Vagina (tissue), 2 donors: Measurements from ENCODE around the gene CBLB. TPM values are rescaled to one million over a fixed set of nuclear protein-coding genes. Genes with fewer than 3 reads are reported as not detected.

Experiments
- DNase-seq, 2 donors: peaks; one replicate each; pipeline ENCODE4 v3.0.0-alpha.2; 2017; ENCODE audit errors: extremely low spot score in 2 of 2
- H3K27ac ChIP-seq: fragments of 200-600 bp; sonication (generic); one replicate; pipeline ENCODE4 v1.5.1; 2019
- H3K27me3 ChIP-seq: fragments of 200-600 bp; sonication (generic); one replicate; pipeline ENCODE4 v1.5.1; 2019
- H3K36me3 ChIP-seq, 2 donors: fragments of 200-600 bp; sonication (generic); one replicate each; pipeline ENCODE4 v1.5.1; 2017 to 2019
- H3K4me1 ChIP-seq: fragments of 200-600 bp; sonication (generic); one replicate; pipeline ENCODE4 v1.5.1; 2019
- H3K4me3 ChIP-seq, 2 donors: fragments of 200-600 bp; sonication (generic); 1 replicate in 1 of 2; 2 replicates in 1 of 2; pipeline ENCODE4 v1.5.1; 2016 to 2019
- H3K9me3 ChIP-seq: fragments of 200-600 bp; sonication (generic); one replicate; pipeline ENCODE4 v1.5.1; 2019
- CTCF ChIP-seq, 3 experiments: fragments of 450-650 bp in 2 of 3; fragments of 200-600 bp in 1 of 3; sonication (generic) in 1 of 3; IDR thresholded peaks; one replicate each; pipeline ENCODE4 v1.5.1; 2017 to 2019; ENCODE audit warnings: antibody characterized with exemption in 3 of 3, mild to moderate bottlenecking in 2 of 3, moderate library complexity in 2 of 3
- POLR2A ChIP-seq, 2 donors: fragments of 450-650 bp; IDR thresholded peaks; one replicate each; pipeline ENCODE4 v1.6.1; 2017; ENCODE audit warnings: antibody characterized with exemption in 2 of 2, mild to moderate bottlenecking in 2 of 2, moderate library complexity in 2 of 2
- POLR2AphosphoS5 ChIP-seq, 2 donors: sonication (generic); formaldehyde crosslinking; IDR thresholded peaks; one replicate each; pipeline ENCODE4 v1.9.0; 2017; ENCODE audit warnings: antibody characterized with exemption in 2 of 2, mild to moderate bottlenecking in 2 of 2, low read depth in 1 of 2; ENCODE audit not compliant: insufficient read depth in 1 of 2
- intact Hi-C: fragments of 100-400 bp; cut with DNase I; formaldehyde crosslinking; loops from one replicate; pipeline ENCODE4 v1.15.1; 2023
- total RNA-seq: library from RNA; depleted of rRNA; stranded (reverse); fragments of >200 nt; gene quantifications from one replicate; pipeline ENCODE4 v1.2.3, GENCODE V29; 2016

Gene CBLB
- total RNA-seq, 1 donor from 2014 or later = 58.4 TPM

GRCh38 chr3:105830836-105831235 is 38.0 kb downstream of the CBLB start:
- H3K9me3 ChIP-seq = no peaks in the 10 kb centered on the region
- no peaks in the 10 kb centered on the region for H3K36me3 ChIP-seq
- H3K27ac ChIP-seq = no peak overlapping the region
- H3K27me3 ChIP-seq = no peaks in the 10 kb centered on the region
- peaks cover 30% of the 10 kb centered on the region for H3K4me1 ChIP-seq
- H3K4me3 ChIP-seq = no peak overlapping the region
- TF ChIP-seq POLR2A (IDR thresholded peaks at IDR 0.05) (no peak), POLR2AphosphoS5 (IDR thresholded peaks at IDR 0.05; ENCODE audit: insufficient read depth in 1 of 2, low read depth in 1 of 2) (no peak), CTCF (IDR thresholded peaks at IDR 0.05) (no peak)
- intact Hi-C loops = no loop called here
- no peak for DNase-seq

- H3K27me3 ChIP-seq = no peaks in the 10 kb centered on the region
- H3K27ac ChIP-seq = no peak overlapping the region
- H3K9me3 ChIP-seq = no peaks in the 10 kb centered on the region
- DNase-seq = no peak
- H3K4me1 ChIP-seq = peaks cover 28% of the 10 kb centered on the region
- no peak overlapping the region for H3K4me3 ChIP-seq
- H3K36me3 ChIP-seq = no peaks in the 10 kb centered on the region
- TF ChIP-seq CTCF (IDR thresholded peaks at IDR 0.05) = no peak
- TF ChIP-seq POLR2AphosphoS5 (IDR thresholded peaks at IDR 0.05; ENCODE audit: insufficient read depth in 1 of 2, low read depth in 1 of 2) = peak in 1 of 2 donors; percentile 33
- intact Hi-C loops = no loop called here
Measured at GRCh38 chr3:105829871-105830622, 38.8 kb downstream of the CBLB start.

- TF ChIP-seq POLR2AphosphoS5 (IDR thresholded peaks at IDR 0.05; ENCODE audit: insufficient read depth in 1 of 2, low read depth in 1 of 2) = no peak
- no peak for TF ChIP-seq CTCF (IDR thresholded peaks at IDR 0.05)
Measured at GRCh38 chr3:105829229-105829628, 39.6 kb downstream of the CBLB start.

GRCh38 chr3:105828703-105829102 is 40.1 kb downstream of the CBLB start:
- Histone ChIP-seq H3K27me3 (no peaks in the 10 kb centered on the region), H3K36me3 (no peaks in the 10 kb centered on the region), H3K4me1 (peaks cover 35% of the 10 kb centered on the region), H3K9me3 (no peaks in the 10 kb centered on the region), H3K4me3 (no peak overlapping the region), H3K27ac (no peak overlapping the region)
- intact Hi-C loops = no loop called here
- no peak for TF ChIP-seq POLR2A (IDR thresholded peaks at IDR 0.05)
- no peak for DNase-seq

More at GRCh38 chr3:105829229-105829628, 39.6 kb downstream of the CBLB start:
- no peak overlapping the region for H3K4me3 ChIP-seq
- no peaks in the 10 kb centered on the region for H3K36me3 ChIP-seq
- no peak for DNase-seq
- H3K4me1 ChIP-seq = peaks cover 30% of the 10 kb centered on the region
- no peak overlapping the region for H3K27ac ChIP-seq
- no peaks in the 10 kb centered on the region for H3K27me3 ChIP-seq
- intact Hi-C loops = no loop called here
- H3K9me3 ChIP-seq = no peaks in the 10 kb centered on the region

GRCh38 chr3:105827959-105828358 is 40.9 kb downstream of the CBLB start:
- no peak for DNase-seq
- intact Hi-C loops = no loop called here
- Histone ChIP-seq H3K9me3 (no peaks in the 10 kb centered on the region), H3K4me1 (peaks cover 43% of the 10 kb centered on the region), H3K4me3 (no peak overlapping the region), H3K27me3 (no peaks in the 10 kb centered on the region), H3K27ac (no peak overlapping the region), H3K36me3 (no peaks in the 10 kb centered on the region)
- no peak for TF ChIP-seq POLR2A (IDR thresholded peaks at IDR 0.05)
- TF ChIP-seq CTCF (IDR thresholded peaks at IDR 0.05) = peak in 1 of 3 experiments; percentile 13
- peak in 1 of 2 donors; percentile 28 for TF ChIP-seq POLR2AphosphoS5 (IDR thresholded peaks at IDR 0.05; ENCODE audit: insufficient read depth in 1 of 2, low read depth in 1 of 2)
